ENCODE results near the gene SPDEF. TPM values are rescaled to one million over a fixed set of nuclear protein-coding genes. Genes with fewer than 3 reads are reported as not detected.

SPDEF gene
- not detected for total RNA-seq

- peaks cover 15% of the 10 kb centered on the region for H3K4me1 Mint-ChIP-seq
- no peak within 1 kb of the TSS for H3K4me3 Mint-ChIP-seq
- no peaks in the 10 kb centered on the region for H3K27me3 Mint-ChIP-seq
- H3K27ac Mint-ChIP-seq, result no peak within 1 kb of the TSS
- ChIA-PET CTCF (interaction anchor here (1.5 kb wide), 1 partner anchor 96 kb away, joined by 3 read pairs; no protein-coding TSS in a partner anchor), POLR2A (interaction anchor here (0.7 kb wide), 1 partner anchor 164 kb away, joined by 3 read pairs; no protein-coding TSS in a partner anchor)
- no peaks in the 10 kb centered on the region for H3K9me3 Mint-ChIP-seq
- no peak for DNase-seq
- no peaks in the 10 kb centered on the region for H3K36me3 Mint-ChIP-seq (ENCODE audit: low read depth)
Measured at GRCh38 chr6:34556031-34556471, at the start of gene SPDEF. TSS of gene SPDEF (minus strand) at chr6:34556329. CDS start at chr6:34544455, 11,874 bp downstream.

- Mint-ChIP-seq H3K27ac (no peak overlapping the region), H3K4me3 (no peak overlapping the region), H3K27me3 (no peaks in the 10 kb centered on the region), H3K4me1 (peaks cover 11% of the 10 kb centered on the region), H3K9me3 (no peaks in the 10 kb centered on the region), H3K36me3 (ENCODE audit: low read depth) (peaks cover 17% of the 10 kb centered on the region)
- CTCF ChIA-PET, result no interaction called here
- DNase-seq, result no peak
- POLR2A ChIA-PET, result no interaction called here
Measured at GRCh38 chr6:34603707-34604106, 47.6 kb upstream of the SPDEF start.

- Mint-ChIP-seq H3K27me3 (no peaks in the 10 kb centered on the region), H3K36me3 (ENCODE audit: low read depth) (peaks cover 17% of the 10 kb centered on the region), H3K9me3 (no peaks in the 10 kb centered on the region), H3K4me3 (no peak overlapping the region), H3K4me1 (peaks cover 12% of the 10 kb centered on the region), H3K27ac (no peak overlapping the region)
- CTCF ChIA-PET, result interaction anchor here (0.6 kb wide), 1 partner anchor 152 kb away, joined by 3 read pairs; no protein-coding TSS in a partner anchor
- no peak for DNase-seq
- POLR2A ChIA-PET, result no interaction called here
Measured at GRCh38 chr6:34602318-34603111, 46.4 kb upstream of the SPDEF start.

- Mint-ChIP-seq H3K27me3 (no peaks in the 10 kb centered on the region), H3K27ac (no peak overlapping the region), H3K4me1 (peaks cover 10% of the 10 kb centered on the region), H3K36me3 (ENCODE audit: low read depth) (peaks cover 15% of the 10 kb centered on the region), H3K9me3 (no peaks in the 10 kb centered on the region), H3K4me3 (no peak overlapping the region)
- no peak for DNase-seq
- CTCF ChIA-PET, result no interaction called here
- POLR2A ChIA-PET, result no interaction called here
Measured at GRCh38 chr6:34601706-34602105, 45.6 kb upstream of the SPDEF start.

GRCh38 chr6:34600796-34601195 is 44.7 kb upstream of the SPDEF start:
- ChIA-PET CTCF (interaction anchor here (0.7 kb wide), 1 partner anchor 8 kb away, joined by 3 read pairs; no protein-coding TSS in a partner anchor), POLR2A (no interaction called here)
- peaks cover 9% of the 10 kb centered on the region for H3K36me3 Mint-ChIP-seq (ENCODE audit: low read depth)
- DNase-seq, result no peak
- H3K9me3 Mint-ChIP-seq, result no peaks in the 10 kb centered on the region
- peaks cover 10% of the 10 kb centered on the region for H3K4me1 Mint-ChIP-seq
- H3K27me3 Mint-ChIP-seq, result no peaks in the 10 kb centered on the region
- no peak overlapping the region for H3K27ac Mint-ChIP-seq
- H3K4me3 Mint-ChIP-seq, result no peak overlapping the region

GRCh38 chr6:34600101-34600500 is 44.0 kb upstream of the SPDEF start:
- Mint-ChIP-seq H3K4me3 (no peak overlapping the region), H3K4me1 (peaks cover 10% of the 10 kb centered on the region), H3K9me3 (no peaks in the 10 kb centered on the region), H3K27ac (no peak overlapping the region), H3K36me3 (ENCODE audit: low read depth) (peaks cover 6% of the 10 kb centered on the region), H3K27me3 (no peaks in the 10 kb centered on the region)
- ChIA-PET CTCF (interaction anchor here (2.1 kb wide), 1 partner anchor 9 kb away, joined by 6 read pairs; no protein-coding TSS in a partner anchor), POLR2A (no interaction called here)
- DNase-seq, result peak; percentile 7

- Mint-ChIP-seq H3K27me3 (no peaks in the 10 kb centered on the region), H3K27ac (no peak overlapping the region), H3K4me1 (peaks cover 10% of the 10 kb centered on the region), H3K9me3 (no peaks in the 10 kb centered on the region), H3K36me3 (ENCODE audit: low read depth) (peaks cover 2% of the 10 kb centered on the region), H3K4me3 (no peak overlapping the region)
- CTCF ChIA-PET, result interaction anchor here (2.1 kb wide), 1 partner anchor 10 kb away, joined by 6 read pairs; no protein-coding TSS in a partner anchor
- no peak for DNase-seq
- POLR2A ChIA-PET, result interaction anchor here (1.5 kb wide), 1 partner anchor 10 kb away, joined by 4 read pairs; no protein-coding TSS in a partner anchor
Measured at GRCh38 chr6:34598712-34599111, 42.6 kb upstream of the SPDEF start.

GRCh38 chr6:34597605-34598353 is 41.6 kb upstream of the SPDEF start:
- peaks cover 2% of the 10 kb centered on the region for H3K36me3 Mint-ChIP-seq (ENCODE audit: low read depth)
- peak; percentile 16 for DNase-seq
- no peaks in the 10 kb centered on the region for H3K27me3 Mint-ChIP-seq
- H3K4me3 Mint-ChIP-seq, result no peak overlapping the region
- H3K9me3 Mint-ChIP-seq, result no peaks in the 10 kb centered on the region
- CTCF ChIA-PET, result interaction anchor here (0.6 to 2.1 kb wide), 6 partner anchors 11 to 807 kb away, joined by 3 to 7 read pairs (median 4); no protein-coding TSS in a partner anchor
- H3K27ac Mint-ChIP-seq, result no peak overlapping the region
- POLR2A ChIA-PET, result interaction anchor here (1.5 kb wide), 1 partner anchor 11 kb away, joined by 4 read pairs; no protein-coding TSS in a partner anchor
- H3K4me1 Mint-ChIP-seq, result peaks cover 10% of the 10 kb centered on the region

GRCh38 chr6:34596798-34597197 is 40.7 kb upstream of the SPDEF start:
- POLR2A ChIA-PET, result no interaction called here
- H3K9me3 Mint-ChIP-seq, result no peaks in the 10 kb centered on the region
- CTCF ChIA-PET, result interaction anchor here (1.4 to 1.7 kb wide), 4 partner anchors 13 to 400 kb away, joined by 3 to 7 read pairs (median 4); no protein-coding TSS in a partner anchor

GRCh38 chr6:34595332-34596184 is 39.4 kb upstream of the SPDEF start:
- Mint-ChIP-seq H3K27me3 (no peaks in the 10 kb centered on the region), H3K9me3 (no peaks in the 10 kb centered on the region), H3K36me3 (ENCODE audit: low read depth) (no peaks in the 10 kb centered on the region), H3K4me3 (no peak overlapping the region), H3K27ac (no peak overlapping the region), H3K4me1 (peaks cover 14% of the 10 kb centered on the region)
- ChIA-PET CTCF (interaction anchor here (1.0 kb wide), 1 partner anchor 14 kb away, joined by 5 read pairs; no protein-coding TSS in a partner anchor), POLR2A (no interaction called here)
- no peak for DNase-seq

More at GRCh38 chr6:34596798-34597197, 40.7 kb upstream of the SPDEF start:
- DNase-seq, result no peak
- Mint-ChIP-seq H3K4me1 (peaks cover 12% of the 10 kb centered on the region), H3K4me3 (no peak overlapping the region), H3K36me3 (ENCODE audit: low read depth) (no peaks in the 10 kb centered on the region), H3K27ac (no peak overlapping the region), H3K27me3 (no peaks in the 10 kb centered on the region)

GRCh38 chr6:34593701-34594100 is 37.6 kb upstream of the SPDEF start:
- Mint-ChIP-seq H3K4me3 (no peak overlapping the region), H3K36me3 (ENCODE audit: low read depth) (peaks cover 4% of the 10 kb centered on the region), H3K4me1 (peaks cover 14% of the 10 kb centered on the region), H3K9me3 (no peaks in the 10 kb centered on the region), H3K27me3 (no peaks in the 10 kb centered on the region), H3K27ac (no peak overlapping the region)
- ChIA-PET POLR2A (no interaction called here), CTCF (interaction anchor here (0.8 to 3.2 kb wide), 3 partner anchors 9 to 133 kb away, joined by 4 to 18 read pairs (median 5); no protein-coding TSS in a partner anchor)
- no peak for DNase-seq
